CD4-positive, alpha-beta T cell (primary cell): ENCODE data around the gene LRGUK. TPM values are rescaled to one million over a fixed set of nuclear protein-coding genes. Genes with fewer than 3 reads are reported as not detected.

Source experiments
- ATAC-seq: fragments of 200-7000 bp; cut with Tn5 transposase; one replicate; pipeline ENCODE4 v1.10.0; 2022; ENCODE audit warnings: mild to moderate bottlenecking; ENCODE audit not compliant: poor library complexity
- CTCF ChIA-PET: fragments of 350-600 bp; sonication (Branson Sonifier 250); formaldehyde crosslinking; loops from one replicate; lab custom pipeline; 2021; ENCODE audit warnings: antibody characterized with exemption, inconsistent platforms; lab: Charles Lee
- POLR2A ChIA-PET: fragments of 350-600 bp; sonication (Branson Sonifier 250); formaldehyde crosslinking; loops from one replicate; lab custom pipeline; 2021; ENCODE audit warnings: antibody characterized with exemption, inconsistent platforms; lab: Charles Lee
- DNase-seq, 14 experiments: peaks; one replicate each; pipeline ENCODE4 v3.0.0-alpha.2; 2013 to 2020; ENCODE audit warnings: mixed read lengths in 2 of 14
- H3K27ac ChIP-seq, 2 donors: one replicate each; pipeline versions ENCODE4 v1.5.1 to v1.7.0; 2013; ENCODE audit warnings: low read length in 2 of 2, low read depth in 1 of 2, mild to moderate bottlenecking in 1 of 2
- H3K27me3 ChIP-seq, 2 experiments: 1 replicate in 1 of 2; 2 replicates in 1 of 2; pipeline versions ENCODE4 v1.6.1 to v1.7.0; 2013; ENCODE audit warnings: low read length in 2 of 2, control low read depth in 1 of 2, mild to moderate bottlenecking in 1 of 2, moderate library complexity in 1 of 2; ENCODE audit not compliant: insufficient read depth in 2 of 2, control insufficient read depth in 1 of 2
- H3K36me3 ChIP-seq: one replicate; pipeline ENCODE4 v1.6.1; 2013; ENCODE audit warnings: low read length, control low read depth; ENCODE audit not compliant: insufficient read depth
- H3K4me1 ChIP-seq: one replicate; pipeline ENCODE4 v1.6.1; 2013; ENCODE audit warnings: low read length, control low read depth; ENCODE audit not compliant: insufficient read depth
- H3K4me3 ChIP-seq: one replicate; pipeline ENCODE4 v1.5.1; 2013; ENCODE audit warnings: mild to moderate bottlenecking, low read length, moderate library complexity
- H3K9me3 ChIP-seq, 2 experiments: 1 replicate in 1 of 2; 2 replicates in 1 of 2; pipeline versions ENCODE4 v1.6.1 to v1.7.0; 2013; ENCODE audit warnings: low read length in 2 of 2, mild to moderate bottlenecking in 2 of 2, control low read depth in 1 of 2, moderate library complexity in 1 of 2; ENCODE audit not compliant: control insufficient read depth in 1 of 2, insufficient read depth in 1 of 2
- H3K27ac Mint-ChIP-seq: one replicate; pipeline ENCODE4 v1.8.0; 2020; ENCODE audit warnings: mixed read lengths
- H3K27me3 Mint-ChIP-seq: one replicate; pipeline ENCODE4 v1.8.0; 2021; ENCODE audit warnings: mixed read lengths
- H3K36me3 Mint-ChIP-seq: one replicate; pipeline ENCODE4 v1.8.0; 2021; ENCODE audit warnings: low read depth, mixed read lengths
- H3K4me1 Mint-ChIP-seq: one replicate; pipeline ENCODE4 v1.8.0; 2021; ENCODE audit warnings: low read depth, mixed read lengths
- H3K4me3 Mint-ChIP-seq: one replicate; pipeline ENCODE4 v1.8.0; 2020; ENCODE audit warnings: mild to moderate bottlenecking, mixed read lengths
- H3K9me3 Mint-ChIP-seq: one replicate; pipeline ENCODE4 v1.8.0; 2020; ENCODE audit warnings: mixed read lengths
- intact Hi-C, 2 experiments: fragments of 100-400 bp; cut with DNase I in 1 of 2; cut with micrococcal nuclease in 1 of 2; formaldehyde crosslinking; loops; one replicate each; pipeline versions ENCODE4 v1.15.1 to v1.9.0; 2023 to 2025; cut with DNase I, micrococcal nuclease
- total RNA-seq, 174 experiments: library from RNA in 2 of 174; stranded (reverse) in 2 of 174; gene quantifications; one replicate each; pipeline ENCODE4 v1.2.3 and lab custom pipeline; 2021 to 2026
- TF ChIP-seq, protein P1 (sequence below): fragments of 200-600 bp; IDR thresholded peaks from one replicate; pipeline ENCODE4 v1.8.0; 2022; ENCODE audit warnings: antibody characterized with exemption, mild to moderate bottlenecking

The LRGUK gene
- total RNA-seq, 2 experiments from 2014 or later = 0.20 to 0.27 TPM

DNA sequence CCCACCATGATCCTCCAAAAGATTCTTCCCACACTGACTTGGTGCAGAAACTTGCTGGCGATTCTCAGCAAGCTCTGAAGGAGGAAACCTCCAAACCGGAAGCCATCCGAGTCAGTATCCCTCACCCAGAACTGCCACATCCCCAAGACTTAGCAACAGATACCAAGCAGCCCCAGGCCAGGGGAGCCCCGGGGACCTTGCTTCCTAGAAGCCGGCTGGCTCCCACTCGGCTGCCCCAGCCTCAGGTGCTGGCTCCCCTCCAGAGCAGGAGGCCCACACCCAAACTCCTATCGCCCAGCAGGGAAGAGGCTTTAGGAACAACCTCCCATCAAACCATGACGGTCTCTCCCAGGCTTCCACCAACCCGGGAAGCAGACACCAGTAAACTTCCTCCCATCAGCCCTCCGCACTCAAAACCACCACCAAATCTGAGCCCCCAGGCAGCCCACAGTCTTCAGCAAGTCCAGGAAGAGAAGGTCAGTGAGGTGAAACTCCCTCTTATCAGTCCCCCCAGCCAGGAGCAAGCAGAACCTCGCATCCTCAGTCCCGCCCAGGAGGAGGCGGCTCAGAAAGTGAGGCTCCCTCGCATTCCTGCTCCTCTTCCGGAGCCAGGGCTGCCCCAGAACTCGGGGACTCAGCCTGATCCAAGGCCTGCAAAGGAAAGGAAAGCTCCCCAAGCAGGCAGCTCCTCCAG, 82.3 kb downstream of the LRGUK start:
- POLR2A ChIA-PET = no interaction called here
- DNase-seq = no peak
- Histone ChIP-seq H3K4me1 (no peaks in the 10 kb centered on the region), H3K27ac (no peak overlapping the region), H3K27me3 (peaks cover 0 to 4% of the 10 kb centered on the region in 2 experiments), H3K4me3 (no peak overlapping the region), H3K9me3 (no peaks in the 10 kb centered on the region), H3K36me3 (no peaks in the 10 kb centered on the region)
- CTCF ChIA-PET = no interaction called here
- H3K9me3 Mint-ChIP-seq = no peaks in the 10 kb centered on the region
- no peak for ATAC-seq
- H3K4me3 Mint-ChIP-seq = no peak overlapping the region
- H3K27ac Mint-ChIP-seq = no peak overlapping the region
- no peaks in the 10 kb centered on the region for H3K36me3 Mint-ChIP-seq
- TF ChIP-seq, protein P1, sequence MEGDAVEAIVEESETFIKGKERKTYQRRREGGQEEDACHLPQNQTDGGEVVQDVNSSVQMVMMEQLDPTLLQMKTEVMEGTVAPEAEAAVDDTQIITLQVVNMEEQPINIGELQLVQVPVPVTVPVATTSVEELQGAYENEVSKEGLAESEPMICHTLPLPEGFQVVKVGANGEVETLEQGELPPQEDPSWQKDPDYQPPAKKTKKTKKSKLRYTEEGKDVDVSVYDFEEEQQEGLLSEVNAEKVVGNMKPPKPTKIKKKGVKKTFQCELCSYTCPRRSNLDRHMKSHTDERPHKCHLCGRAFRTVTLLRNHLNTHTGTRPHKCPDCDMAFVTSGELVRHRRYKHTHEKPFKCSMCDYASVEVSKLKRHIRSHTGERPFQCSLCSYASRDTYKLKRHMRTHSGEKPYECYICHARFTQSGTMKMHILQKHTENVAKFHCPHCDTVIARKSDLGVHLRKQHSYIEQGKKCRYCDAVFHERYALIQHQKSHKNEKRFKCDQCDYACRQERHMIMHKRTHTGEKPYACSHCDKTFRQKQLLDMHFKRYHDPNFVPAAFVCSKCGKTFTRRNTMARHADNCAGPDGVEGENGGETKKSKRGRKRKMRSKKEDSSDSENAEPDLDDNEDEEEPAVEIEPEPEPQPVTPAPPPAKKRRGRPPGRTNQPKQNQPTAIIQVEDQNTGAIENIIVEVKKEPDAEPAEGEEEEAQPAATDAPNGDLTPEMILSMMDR = no peak
- intact Hi-C loops = no loop called here
- no peaks in the 10 kb centered on the region for H3K4me1 Mint-ChIP-seq
- H3K27me3 Mint-ChIP-seq = no peaks in the 10 kb centered on the region

DNA sequence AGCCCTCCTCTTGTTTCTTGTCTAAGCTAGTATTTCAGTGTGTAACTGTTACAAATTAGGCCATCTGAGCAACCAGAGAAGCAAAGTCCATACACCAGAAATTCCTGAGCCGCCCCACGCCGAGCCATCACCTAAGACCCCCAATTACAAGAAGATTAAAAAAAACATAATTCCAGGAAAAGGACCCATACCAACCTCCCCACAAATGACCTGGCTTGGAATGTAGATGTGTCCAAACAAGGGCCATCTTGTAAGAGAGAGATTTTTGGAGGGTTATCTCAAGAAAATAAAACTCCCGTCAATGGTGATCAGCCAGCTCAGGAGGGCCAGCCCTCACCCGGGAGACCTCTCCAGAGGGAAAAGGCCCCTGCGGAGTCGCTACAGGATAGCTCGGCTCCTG, 83.1 kb downstream of the LRGUK start:
- intact Hi-C loops = no loop called here
- H3K4me1 Mint-ChIP-seq = no peaks in the 10 kb centered on the region
- H3K27ac ChIP-seq = no peak overlapping the region
- no peaks in the 10 kb centered on the region for H3K9me3 Mint-ChIP-seq
- H3K27me3 ChIP-seq = peaks cover 0 to 4% of the 10 kb centered on the region in 2 experiments
- CTCF ChIA-PET = no interaction called here
- H3K36me3 ChIP-seq = no peaks in the 10 kb centered on the region
- H3K27me3 Mint-ChIP-seq = no peaks in the 10 kb centered on the region
- POLR2A ChIA-PET = no interaction called here
- ATAC-seq (no peak), DNase-seq (no peak)
- H3K4me1 ChIP-seq = no peaks in the 10 kb centered on the region
- no peak overlapping the region for H3K4me3 Mint-ChIP-seq
- no peaks in the 10 kb centered on the region for H3K9me3 ChIP-seq
- H3K36me3 Mint-ChIP-seq = no peaks in the 10 kb centered on the region
- TF ChIP-seq, protein P1 = no peak
- H3K27ac Mint-ChIP-seq = no peak overlapping the region
- no peak overlapping the region for H3K4me3 ChIP-seq

DNA sequence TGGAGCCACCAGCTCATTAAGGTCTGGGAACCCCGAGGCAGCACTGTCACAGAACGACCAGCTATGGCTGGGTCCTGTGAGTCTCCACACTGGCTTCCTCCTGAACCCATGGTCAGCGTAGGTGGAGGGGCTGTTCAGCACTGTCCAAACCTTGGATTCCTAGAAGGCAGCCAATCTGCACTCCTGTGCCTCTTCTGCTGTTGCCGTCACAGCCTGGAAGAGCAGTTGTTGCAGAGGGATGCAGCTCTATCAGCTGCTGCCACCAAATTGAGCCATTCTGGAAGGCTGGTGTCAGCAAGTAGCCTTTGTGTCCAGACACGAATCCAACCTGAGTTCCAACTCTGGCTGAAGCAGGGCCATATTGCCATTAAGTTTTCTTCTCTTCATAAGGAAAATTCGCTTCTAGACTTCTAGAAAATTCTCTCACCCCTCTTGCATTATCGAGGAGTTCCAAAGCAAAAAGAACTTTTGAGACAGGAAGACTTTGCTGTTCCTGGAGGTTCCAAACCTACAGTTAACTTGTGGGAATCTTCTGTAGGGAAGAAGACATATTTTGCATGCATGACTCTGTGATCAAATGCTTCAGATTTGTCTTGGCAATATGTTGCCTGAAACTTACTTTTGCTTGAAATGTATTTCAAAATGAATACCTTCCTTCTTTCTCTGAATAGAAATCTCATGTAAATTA, 84.0 kb downstream of the LRGUK start:
- Histone ChIP-seq H3K4me1 (no peaks in the 10 kb centered on the region), H3K27ac (no peak overlapping the region), H3K27me3 (peaks cover 0 to 4% of the 10 kb centered on the region in 2 experiments), H3K9me3 (no peaks in the 10 kb centered on the region), H3K4me3 (no peak overlapping the region), H3K36me3 (no peaks in the 10 kb centered on the region)
- intact Hi-C loops = no loop called here
- TF ChIP-seq, protein P1 = no peak
- Mint-ChIP-seq H3K4me1 (no peaks in the 10 kb centered on the region), H3K4me3 (no peak overlapping the region), H3K9me3 (no peaks in the 10 kb centered on the region), H3K27me3 (no peaks in the 10 kb centered on the region), H3K36me3 (no peaks in the 10 kb centered on the region), H3K27ac (no peak overlapping the region)
- ChIA-PET POLR2A (no interaction called here), CTCF (no interaction called here)
- DNase-seq = no peak
- no peak for ATAC-seq
